Ishikawa (cell line): ENCODE measurements around the gene AP3B1.

Experiments used
- CEBPB ChIP-seq: IDR thresholded peaks from 2 replicates; pipeline ENCODE4 v1.6.1; 2012
- EGR1 ChIP-seq: IDR thresholded peaks from 2 replicates; pipeline ENCODE4 v1.6.1; 2012
- EP300 ChIP-seq: IDR thresholded peaks from 2 replicates; pipeline ENCODE4 v1.6.1; 2012; ENCODE audit warnings: borderline replicate concordance
- FOXM1 ChIP-seq: IDR thresholded peaks from 2 replicates; pipeline ENCODE4 v1.6.1; 2012; ENCODE audit warnings: low read depth, borderline replicate concordance
- RAD21 ChIP-seq: IDR thresholded peaks from 2 replicates; pipeline ENCODE4 v1.6.1; 2012; ENCODE audit warnings: low read depth
- REST ChIP-seq: IDR thresholded peaks from 2 replicates; pipeline ENCODE4 v1.6.1; 2012; ENCODE audit warnings: low read depth, mild to moderate bottlenecking
- TAF1 ChIP-seq: IDR thresholded peaks from 2 replicates; pipeline ENCODE4 v1.6.1; 2012; ENCODE audit warnings: low read depth, mild to moderate bottlenecking
- TCF12 ChIP-seq: IDR thresholded peaks from 2 replicates; pipeline ENCODE4 v1.6.1; 2012; ENCODE audit warnings: low read depth
- USF1 ChIP-seq: IDR thresholded peaks from 2 replicates; pipeline ENCODE4 v1.6.1; 2012

- TF ChIP-seq TCF12 (no peak), EP300 (no peak), USF1 (no peak), EGR1 (no peak), CEBPB (no peak), FOXM1 (no peak), RAD21 (no peak), REST (no peak), TAF1 (no peak)
These were observed 32.4 kb upstream of the AP3B1 start for GRCh38 chr5:78326930-78327329.
